ENCODE measurements around the gene TRMT1L. TPM values are rescaled to one million over a fixed set of nuclear protein-coding genes. Genes with fewer than 3 reads are reported as not detected.

The TRMT1L gene
- total and polyA plus RNA-seq, 2 of the 8 experiments (the other 6 are each of a cell fraction or from before 2014, with no cell fraction given) = 13.8 to 22.3 TPM

DNA sequence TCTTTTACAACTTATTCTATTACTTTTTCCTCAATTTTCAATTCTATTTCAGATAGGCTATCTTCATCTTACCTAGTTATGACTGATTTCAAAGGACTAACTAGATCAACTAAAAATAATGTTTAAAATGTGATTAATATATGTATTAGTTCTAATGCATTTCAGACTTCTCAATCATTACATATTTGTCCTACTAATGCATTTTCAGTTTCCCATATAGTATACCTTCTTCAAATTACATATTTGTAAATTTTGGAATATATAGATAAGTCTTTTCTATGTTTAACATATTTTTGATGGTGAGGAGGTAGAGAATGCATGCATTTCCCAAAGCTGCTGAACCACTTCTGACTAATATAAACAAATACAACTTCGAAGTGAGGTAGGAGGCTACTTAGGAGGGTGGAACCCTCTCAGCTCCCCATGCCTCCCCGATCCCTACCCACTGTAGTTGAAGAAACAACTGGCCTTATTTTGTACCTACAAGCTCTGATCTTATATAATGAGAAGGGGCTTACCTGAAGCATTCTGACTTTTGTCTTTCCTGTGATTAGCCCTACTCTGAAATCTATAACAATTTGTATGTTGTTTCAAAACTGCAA, 1.7 kb downstream of the TRMT1L start:
- WGBS, 2 experiments (ENCODE audit: extremely low coverage in 1 of 2, insufficient coverage in 1 of 2, insufficient read length in 1 of 2, insufficient replicate concordance in 2 of 2, low coverage in 1 of 2, low lambda C conversion rate in 2 of 2, missing lambda C conversion rate in 1 of 2) = 91% methylated on average over 2 of the region's 2 CpGs; no CpG with 5 or more reads in 1 of the 2 experiments
- no peak overlapping the region for H3K9ac ChIP-seq (replicated peaks in 1 of 4; ENCODE audit: extremely low read depth in 1 of 4, low read depth in 3 of 4, low read length in 3 of 4)

More for the DNA sequence above, 1.7 kb downstream of the TRMT1L start:
- Histone ChIP-seq H3K4ac (replicated peaks; ENCODE audit: insufficient read length, low read depth, low read length) (no peak overlapping the region), H4K5ac (ENCODE audit: insufficient read length, low read depth, low read length) (no peak overlapping the region), H3K4me1 (replicated peaks in 1 of 4; ENCODE audit: control insufficient read depth in 3 of 4, insufficient read depth in 4 of 4, low read length in 3 of 4) (no peaks in the 10 kb centered on the region; a peak in 3 of 7 replicates), H2BK120ac (replicated peaks; ENCODE audit: low read depth, low read length) (no peak overlapping the region), H3K14ac (ENCODE audit: insufficient read length) (no peak overlapping the region), H2AFZ (ENCODE audit: low read length) (no peak overlapping the region), H3K4me3 (ENCODE audit: extremely low read depth in 1 of 4, insufficient read depth in 2 of 4, low read depth in 3 of 4, low read length in 4 of 4) (peak overlapping the region in 1 of 4 experiments; percentile 97; a peak in 2 of 8 replicates), H2AK5ac (ENCODE audit: low read depth, low read length) (no peak overlapping the region), H3K23me2 (ENCODE audit: low read depth, low read length) (peaks cover 13% of the 10 kb centered on the region), H3K36me3 (ENCODE audit: control insufficient read depth in 2 of 4, insufficient read depth in 4 of 4, low read length in 3 of 4) (peaks cover 0 to 5% (median 0%) of the 10 kb centered on the region in 4 experiments; a peak in 1 of 8 replicates), H2BK12ac (ENCODE audit: low read depth, low read length) (no peak overlapping the region), H3K27me3 (replicated peaks in 1 of 4; ENCODE audit: control insufficient read depth in 3 of 4, extremely low read depth in 1 of 4, insufficient read depth in 3 of 4, low read length in 3 of 4) (no peaks in the 10 kb centered on the region), H3K18ac (ENCODE audit: extremely low read depth, low read length) (no peak overlapping the region), H2BK20ac (ENCODE audit: low read length) (no peak overlapping the region), H3K4me2 (ENCODE audit: insufficient read depth in 1 of 2, low read depth in 2 of 2, low read length in 2 of 2) (peak overlapping the region in 1 of 2 experiments; percentile 75; a peak in 3 of 4 replicates), H3K79me2 (ENCODE audit: control insufficient read depth in 1 of 2, insufficient read depth in 2 of 2, low read length in 2 of 2) (peaks cover 0 to 13% of the 10 kb centered on the region in 2 experiments; a peak in 2 of 4 replicates), H2BK5ac (ENCODE audit: low read depth, low read length) (no peak overlapping the region), H3K23ac (ENCODE audit: insufficient read length) (no peak overlapping the region), H3K27ac (ENCODE audit: low read depth, low read length) (no peak overlapping the region), H4K8ac (ENCODE audit: extremely low read depth, insufficient read depth, low read length) (no peak overlapping the region), H2BK15ac (ENCODE audit: low read length) (no peak overlapping the region), H4K20me1 (replicated peaks in 1 of 2; ENCODE audit: control insufficient read depth in 1 of 2, insufficient read depth in 2 of 2, low read length in 2 of 2) (no peaks in the 10 kb centered on the region), H3K56ac (replicated peaks; ENCODE audit: insufficient read length, low read depth, low read length) (no peak overlapping the region), H3K9me3 (ENCODE audit: insufficient read depth in 2 of 2, low read depth in 1 of 2, low read length in 1 of 2) (no peaks in the 10 kb centered on the region), H4K91ac (replicated peaks; ENCODE audit: insufficient read length, low read length) (no peak overlapping the region), H3K79me1 (ENCODE audit: low read depth, low read length) (no peaks in the 10 kb centered on the region)
- DNase-seq (ENCODE audit: low read depth in 1 of 2, low spot score in 2 of 2) = no peak
- no peak for TF ChIP-seq POLR2A (IDR thresholded peaks at IDR 0.05; ENCODE audit: control extremely low read depth in 1 of 2, low read depth in 2 of 2, low read length in 2 of 2)
- no peak for TF ChIP-seq TAF1 (IDR thresholded peaks at IDR 0.05; ENCODE audit: low read depth, low read length)
- no peak for TF ChIP-seq ATF3 (IDR thresholded peaks at IDR 0.05; ENCODE audit: insufficient read depth, low read depth, low read length)
- TF ChIP-seq ZNF274 (IDR thresholded peaks at IDR 0.05; ENCODE audit: borderline replicate concordance, extremely low read depth, low read length) = no peak
- no peak for TF ChIP-seq SP1 (IDR thresholded peaks at IDR 0.05; ENCODE audit: low read depth, low read length)
- TF ChIP-seq, protein P1, sequence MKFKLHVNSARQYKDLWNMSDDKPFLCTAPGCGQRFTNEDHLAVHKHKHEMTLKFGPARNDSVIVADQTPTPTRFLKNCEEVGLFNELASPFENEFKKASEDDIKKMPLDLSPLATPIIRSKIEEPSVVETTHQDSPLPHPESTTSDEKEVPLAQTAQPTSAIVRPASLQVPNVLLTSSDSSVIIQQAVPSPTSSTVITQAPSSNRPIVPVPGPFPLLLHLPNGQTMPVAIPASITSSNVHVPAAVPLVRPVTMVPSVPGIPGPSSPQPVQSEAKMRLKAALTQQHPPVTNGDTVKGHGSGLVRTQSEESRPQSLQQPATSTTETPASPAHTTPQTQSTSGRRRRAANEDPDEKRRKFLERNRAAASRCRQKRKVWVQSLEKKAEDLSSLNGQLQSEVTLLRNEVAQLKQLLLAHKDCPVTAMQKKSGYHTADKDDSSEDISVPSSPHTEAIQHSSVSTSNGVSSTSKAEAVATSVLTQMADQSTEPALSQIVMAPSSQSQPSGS (IDR thresholded peaks at IDR 0.05; ENCODE audit: low read length) = no peak
- no peak for FAIRE-seq
- ChIA-PET CTCF (ENCODE audit: partially characterized antibody) (interaction anchor here (1.0 to 8.0 kb wide), 4 partner anchors 15 to 23 kb away, joined by 3 to 60 read pairs (median 4); no protein-coding TSS in a partner anchor), POLR2A (ENCODE audit: partially characterized antibody) (interaction anchor here (2.1 kb wide), 1 partner anchor 12 kb away, joined by 5 read pairs; no protein-coding TSS in a partner anchor)

Measured in H1 (cell line).